Limb (tissue), 2 donors: Measurements from ENCODE around the gene COX7B2.
A peak's percentile ranks its signal among the peaks of the same experiment; 100 is the strongest.

Source experiments
- DNase-seq, 2 donors: peaks; one replicate each; pipeline ENCODE4 v3.0.0-alpha.2; 2016; ENCODE audit errors: extremely low spot score in 2 of 2

The COX7B2 gene

GRCh38 chr4:46909078-46909477, at the start of gene COX7B2:
Gene COX7B2 (minus strand): TSS chr4:46909245. CDS start chr4:46735192, 174,053 bp downstream.
- no peak for DNase-seq

- DNase-seq = no peak
Measured at GRCh38 chr4:46956451-46956850, 47.4 kb upstream of the COX7B2 start.

GRCh38 chr4:46955601-46956000, 46.6 kb upstream of the COX7B2 start:
- DNase-seq = no peak

- no peak for DNase-seq
Measured at GRCh38 chr4:46954643-46955042, 45.6 kb upstream of the COX7B2 start.

- no peak for DNase-seq
Measured at GRCh38 chr4:46953564-46953963, 44.5 kb upstream of the COX7B2 start.

GRCh38 chr4:46952451-46952850, 43.4 kb upstream of the COX7B2 start:
- DNase-seq = no peak

- no peak for DNase-seq
Measured at GRCh38 chr4:46950826-46951225, 41.8 kb upstream of the COX7B2 start.

- DNase-seq = no peak
Measured at GRCh38 chr4:46949822-46950221, 40.8 kb upstream of the COX7B2 start.

- no peak for DNase-seq
Measured at GRCh38 chr4:46947541-46947940, 38.5 kb upstream of the COX7B2 start.

GRCh38 chr4:46946919-46947536, 38.0 kb upstream of the COX7B2 start:
- DNase-seq = no peak

- DNase-seq = no peak
Measured at GRCh38 chr4:46945062-46945461, 36.0 kb upstream of the COX7B2 start.

- no peak for DNase-seq
Measured at GRCh38 chr4:46944345-46944744, 35.3 kb upstream of the COX7B2 start.

- no peak for DNase-seq
Measured at GRCh38 chr4:46937493-46937892, 28.4 kb upstream of the COX7B2 start.

- no peak for DNase-seq
Measured at GRCh38 chr4:46934726-46935125, 25.7 kb upstream of the COX7B2 start.

- DNase-seq = no peak
Measured at GRCh38 chr4:46933686-46934085, 24.6 kb upstream of the COX7B2 start.

- DNase-seq = peak in 1 of 2 donors; percentile 7
Measured at GRCh38 chr4:46931981-46932380, 22.9 kb upstream of the COX7B2 start.

GRCh38 chr4:46930891-46931290, 21.8 kb upstream of the COX7B2 start:
- no peak for DNase-seq

GRCh38 chr4:46927201-46927600, 18.2 kb upstream of the COX7B2 start:
- no peak for DNase-seq

GRCh38 chr4:46924789-46925529, 15.9 kb upstream of the COX7B2 start:
- DNase-seq = no peak

GRCh38 chr4:46922205-46922604, 13.2 kb upstream of the COX7B2 start:
- no peak for DNase-seq

GRCh38 chr4:46908148-46908547, 897 bp downstream of the COX7B2 start:
- DNase-seq = no peak

GRCh38 chr4:46900082-46900481, 9.0 kb downstream of the COX7B2 start:
- DNase-seq = no peak

GRCh38 chr4:46894826-46895225, 14.2 kb downstream of the COX7B2 start:
- DNase-seq = no peak
